GM18508 (cell line): ENCODE data around the gene PIP5K1C.
"Not testable (repeated sequence)": the region's sequence is repeated elsewhere in the genome, so short reads cannot be mapped to it uniquely, and the experiment has no call there.

Source experiments
- ATAC-seq: cut with Tn5 transposase; IDR thresholded peaks from one replicate; pipeline ENCODE4 v1.9.1; 2021; ENCODE audit warnings: moderate number of reproducible peaks; ENCODE audit not compliant: insufficient read depth, unreplicated experiment

Gene PIP5K1C

GRCh38 chr19:3632739-3633558 is 67.3 kb downstream of the PIP5K1C start:
- ATAC-seq = no peak

GRCh38 chr19:3632098-3632497 is 68.2 kb downstream of the PIP5K1C start:
- ATAC-seq = no peak

- no peak for ATAC-seq
Observed at GRCh38 chr19:3631053-3631861, 69.0 kb downstream of the PIP5K1C start.

DNA sequence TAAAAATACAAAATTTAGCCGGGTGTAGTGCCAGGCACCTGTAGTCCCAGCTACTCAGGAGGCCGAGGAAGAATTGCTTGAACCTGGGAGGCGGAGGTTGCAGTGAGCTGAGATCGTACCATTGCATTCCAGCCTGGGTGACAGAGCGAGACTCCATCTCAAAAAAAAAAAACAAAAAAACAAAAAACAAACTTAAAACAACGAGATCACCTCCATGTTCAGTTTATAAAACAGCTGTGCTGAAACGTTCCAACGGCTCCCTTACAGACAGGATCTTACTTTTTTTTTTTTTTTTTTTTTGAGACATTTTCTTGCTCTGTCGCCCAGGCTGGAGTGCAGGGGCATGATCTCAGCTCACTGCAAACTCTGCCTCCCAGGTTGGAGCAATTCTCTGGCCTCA is 71.5 kb downstream of the PIP5K1C start:
- ATAC-seq = not testable (repeated sequence)

- no peak for ATAC-seq
Observed at GRCh38 chr19:3627351-3627723, 72.9 kb downstream of the PIP5K1C start.

GRCh38 chr19:3626473-3627350 is 73.6 kb downstream of the PIP5K1C start, which contains the start of gene CACTIN:
TSS of gene CACTIN (minus strand) at chr19:3626790. CDS start at chr19:3626762, 28 bp downstream.
- ATAC-seq = no peak

DNA sequence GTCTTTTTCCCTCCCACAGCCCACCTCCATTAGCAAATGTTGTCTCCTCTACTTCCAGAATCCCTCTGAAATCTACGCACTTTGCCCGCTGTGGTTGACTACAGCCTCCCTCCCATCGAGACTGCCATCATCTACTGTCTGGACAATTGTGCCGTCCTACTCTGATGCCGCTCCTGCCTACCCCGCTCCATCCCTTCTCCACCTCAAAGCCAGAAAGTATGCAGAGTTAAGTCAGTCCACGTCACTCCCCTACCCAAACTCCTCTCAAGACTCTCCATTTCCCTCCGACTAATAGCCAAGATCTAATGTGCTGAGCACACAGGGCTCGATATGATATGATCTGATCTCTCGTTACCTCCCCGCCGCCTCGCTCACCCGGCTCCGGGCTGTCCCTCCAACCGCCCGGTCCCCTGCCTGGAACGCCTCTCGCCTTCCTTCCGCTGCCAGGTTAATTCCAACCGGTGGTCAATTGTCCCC is 74.2 kb downstream of the PIP5K1C start:
- ATAC-seq = no peak

GRCh38 chr19:3623716-3624115 is 76.6 kb downstream of the PIP5K1C start:
- no peak for ATAC-seq

DNA sequence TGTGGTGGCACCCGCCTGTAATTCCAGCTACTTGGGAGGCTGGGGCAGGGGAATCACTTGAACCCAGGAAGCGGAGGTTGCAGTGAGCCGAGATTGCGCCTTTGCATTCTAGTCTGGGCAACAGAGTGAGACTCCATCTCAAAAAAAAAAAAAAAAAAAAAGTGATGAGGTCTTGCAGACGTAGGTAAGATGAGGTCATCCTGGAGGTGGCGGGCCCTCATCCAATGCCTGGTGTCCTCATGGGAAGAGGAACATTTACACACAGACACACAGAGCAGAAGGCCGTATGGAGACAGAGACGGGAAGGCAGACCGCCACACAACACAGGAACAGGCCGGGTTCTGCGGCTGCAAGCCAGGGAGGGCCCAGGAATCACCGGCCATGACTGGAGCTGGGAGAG is 78.0 kb downstream of the PIP5K1C start:
- no peak for ATAC-seq

- no peak for ATAC-seq
Observed at GRCh38 chr19:3621689-3622088, 78.6 kb downstream of the PIP5K1C start.

DNA sequence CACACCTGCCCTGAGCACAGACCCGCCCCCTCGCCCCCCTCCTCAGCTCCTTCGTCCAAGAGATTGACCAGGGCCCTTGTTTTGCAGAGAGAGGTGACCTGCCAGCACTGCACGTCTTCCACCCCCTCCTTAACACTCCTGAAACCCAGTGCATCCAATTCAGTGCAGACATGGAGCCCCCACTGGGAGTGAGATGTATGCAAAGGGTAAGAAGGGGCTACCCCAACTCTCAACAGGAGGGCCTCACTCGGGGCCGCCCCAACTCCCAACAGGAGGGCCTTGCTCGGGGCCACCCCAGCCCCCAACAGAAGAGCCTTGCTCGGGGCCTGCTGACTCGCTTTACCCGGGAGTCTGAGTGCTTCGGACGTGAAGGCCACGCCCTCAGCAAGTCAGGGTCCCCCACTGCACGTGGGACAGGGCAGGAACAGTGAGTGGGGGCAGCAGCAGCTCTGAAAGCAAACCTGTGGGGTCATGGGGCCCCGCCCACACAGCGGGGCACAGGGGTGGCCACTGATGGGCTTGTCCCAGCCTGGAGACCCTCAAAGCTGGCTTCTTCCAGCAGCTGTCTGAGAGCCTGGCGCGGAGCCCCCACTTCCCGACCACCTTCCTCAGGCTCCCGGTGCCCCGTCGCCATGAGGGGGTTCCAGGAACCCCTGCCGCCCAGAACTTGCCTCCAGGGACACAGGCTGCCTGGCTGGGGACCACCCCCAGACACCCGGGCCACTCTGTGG is 79.3 kb downstream of the PIP5K1C start:
- no peak for ATAC-seq

DNA sequence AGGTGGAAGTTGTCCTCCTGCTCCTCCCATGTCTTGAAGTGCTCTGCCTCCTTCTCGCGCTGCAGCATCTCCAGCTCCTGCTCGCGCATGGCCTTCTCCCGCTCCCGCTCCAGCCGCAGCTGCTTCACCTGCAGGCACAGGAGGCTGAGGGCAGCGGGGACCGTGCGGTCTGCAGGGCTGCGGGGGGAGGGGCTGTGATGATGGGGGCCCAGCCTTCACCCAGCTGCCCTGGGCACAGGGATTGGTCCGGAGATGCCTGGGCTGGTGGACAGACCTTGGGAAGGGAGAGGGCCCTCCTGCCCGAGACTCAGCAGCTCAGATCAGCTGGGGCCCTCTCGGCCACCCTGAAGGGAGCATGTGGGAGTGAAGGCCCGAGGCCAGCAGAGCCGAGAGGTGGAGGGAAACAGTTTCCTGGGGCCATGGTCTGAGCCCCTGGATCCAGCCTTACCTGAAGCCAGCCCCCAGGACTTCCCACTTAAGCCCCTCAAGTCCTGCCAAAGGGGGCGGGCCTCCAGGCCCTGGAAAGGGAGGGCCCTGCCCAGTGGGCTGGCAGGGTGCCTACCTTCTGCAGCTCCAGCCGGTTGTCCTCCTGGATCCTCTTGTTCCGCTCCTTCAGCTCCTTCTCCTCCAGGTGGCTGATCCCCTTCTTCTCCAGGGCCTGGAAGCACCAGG is 80.0 kb downstream of the PIP5K1C start:
- ATAC-seq = no peak

DNA sequence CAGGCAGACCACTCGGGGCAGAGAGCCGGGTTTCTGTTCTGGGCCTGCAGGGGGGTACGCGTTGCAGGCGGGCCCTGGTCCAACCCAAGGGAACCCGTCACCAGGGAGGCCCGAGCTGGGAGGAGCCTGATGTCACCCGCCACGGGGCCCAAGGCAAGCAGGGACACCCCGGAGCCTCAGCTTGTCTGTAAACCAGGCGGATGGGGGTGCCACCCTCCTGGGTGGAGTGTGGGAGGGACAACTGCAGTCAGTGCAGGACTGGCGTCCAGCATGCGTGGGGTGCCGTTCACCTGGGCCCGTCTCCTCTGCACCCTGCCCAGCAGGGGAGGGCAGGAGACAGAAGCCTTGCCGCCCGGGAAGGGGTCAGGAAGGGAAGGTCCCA is 80.6 kb downstream of the PIP5K1C start:
- ATAC-seq = no peak

DNA sequence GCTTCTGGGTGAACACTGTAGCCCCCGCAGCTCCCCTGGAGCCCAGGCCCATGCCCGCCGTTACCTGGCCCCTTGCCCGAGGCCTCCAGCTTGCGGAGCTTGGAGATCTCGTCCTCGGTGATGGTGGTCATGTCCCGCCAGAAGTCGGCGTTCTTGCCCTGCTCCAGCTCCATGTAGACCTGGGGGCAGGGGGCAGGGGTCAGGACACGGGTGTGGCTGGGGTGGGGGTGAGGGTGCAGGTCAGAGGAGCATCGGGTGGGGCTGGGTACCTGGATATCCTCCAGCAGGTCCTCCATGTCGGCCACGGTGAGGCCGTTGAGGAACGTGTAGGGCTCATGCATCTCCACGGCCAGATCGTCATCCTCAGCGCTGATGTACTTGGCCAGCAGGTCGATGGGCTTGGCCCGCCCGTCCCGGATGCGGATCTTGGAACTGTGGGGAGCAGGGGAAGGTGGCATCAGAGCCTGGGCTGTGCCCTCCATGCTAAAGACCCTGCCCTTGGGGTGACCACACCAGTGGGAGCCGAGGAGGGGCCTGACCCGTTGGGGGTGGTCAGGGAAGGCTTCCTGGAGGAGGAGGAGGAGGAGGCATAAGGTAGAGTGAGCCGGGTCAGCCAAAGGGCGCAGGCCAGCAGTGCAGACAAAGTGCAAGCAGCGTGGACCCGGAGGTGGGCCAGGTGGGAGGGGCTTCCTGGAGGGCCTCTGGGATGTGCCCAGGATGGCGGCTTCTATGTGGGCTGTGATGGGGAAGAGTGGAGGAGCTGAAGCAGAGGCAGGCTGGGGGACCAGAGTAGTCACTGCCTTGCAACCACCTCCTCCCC is 81.2 kb downstream of the PIP5K1C start:
- ATAC-seq = no peak

GRCh38 chr19:3618144-3618810 is 82.0 kb downstream of the PIP5K1C start:
- ATAC-seq = no peak

GRCh38 chr19:3617463-3617862 is 82.8 kb downstream of the PIP5K1C start:
- ATAC-seq = no peak

DNA sequence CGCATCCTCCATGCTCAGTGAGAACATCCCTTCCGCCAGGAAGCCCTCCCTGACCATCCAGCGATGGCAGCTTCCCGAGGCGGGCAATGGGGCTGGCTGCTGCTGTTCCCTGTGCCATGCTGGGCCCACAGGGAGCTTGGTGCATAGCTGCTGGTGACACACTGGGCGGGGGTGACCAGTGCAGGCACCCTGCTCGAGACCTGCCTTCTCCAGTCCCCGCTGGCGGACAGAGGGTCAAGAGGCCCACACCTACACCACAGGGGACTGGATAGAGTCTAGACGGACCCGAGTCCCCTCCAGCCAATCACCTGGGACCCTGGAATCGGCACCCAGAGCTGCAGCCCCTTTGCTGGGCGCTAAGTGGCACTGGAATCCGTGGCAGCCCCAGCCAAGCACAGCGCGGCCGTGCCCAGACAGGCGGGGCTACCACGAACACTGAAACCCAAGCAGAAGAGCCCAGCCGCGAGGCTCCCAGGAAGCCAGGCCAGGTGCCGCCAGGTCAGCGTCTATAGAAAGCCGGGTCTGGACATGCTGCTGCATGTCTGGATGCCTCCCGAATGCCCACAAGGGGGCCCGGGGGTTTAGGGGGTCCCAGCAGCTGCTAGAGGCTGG is 84.6 kb downstream of the PIP5K1C start:
- no peak for ATAC-seq
